Measurements from ENCODE around the gene MRPS27.

DNA sequence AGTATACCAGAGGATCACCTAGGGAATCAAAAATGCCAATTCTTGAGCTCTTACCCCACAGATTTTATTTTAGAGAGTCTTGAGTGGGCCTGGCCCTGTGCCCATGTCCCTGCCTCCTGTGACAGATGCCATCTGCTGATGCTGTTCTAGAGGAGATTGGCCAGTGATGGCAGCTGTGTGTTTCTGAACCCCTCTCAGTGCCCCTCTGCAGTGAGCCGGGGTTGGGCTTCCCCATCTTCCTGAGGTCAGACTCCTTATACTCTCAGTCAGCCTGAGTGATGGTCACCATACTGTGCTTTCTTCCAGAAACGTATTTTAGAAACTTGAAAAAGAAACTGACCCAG is 6.2 kb upstream of the MRPS27 start:
- TF ChIP-seq, protein P1, sequence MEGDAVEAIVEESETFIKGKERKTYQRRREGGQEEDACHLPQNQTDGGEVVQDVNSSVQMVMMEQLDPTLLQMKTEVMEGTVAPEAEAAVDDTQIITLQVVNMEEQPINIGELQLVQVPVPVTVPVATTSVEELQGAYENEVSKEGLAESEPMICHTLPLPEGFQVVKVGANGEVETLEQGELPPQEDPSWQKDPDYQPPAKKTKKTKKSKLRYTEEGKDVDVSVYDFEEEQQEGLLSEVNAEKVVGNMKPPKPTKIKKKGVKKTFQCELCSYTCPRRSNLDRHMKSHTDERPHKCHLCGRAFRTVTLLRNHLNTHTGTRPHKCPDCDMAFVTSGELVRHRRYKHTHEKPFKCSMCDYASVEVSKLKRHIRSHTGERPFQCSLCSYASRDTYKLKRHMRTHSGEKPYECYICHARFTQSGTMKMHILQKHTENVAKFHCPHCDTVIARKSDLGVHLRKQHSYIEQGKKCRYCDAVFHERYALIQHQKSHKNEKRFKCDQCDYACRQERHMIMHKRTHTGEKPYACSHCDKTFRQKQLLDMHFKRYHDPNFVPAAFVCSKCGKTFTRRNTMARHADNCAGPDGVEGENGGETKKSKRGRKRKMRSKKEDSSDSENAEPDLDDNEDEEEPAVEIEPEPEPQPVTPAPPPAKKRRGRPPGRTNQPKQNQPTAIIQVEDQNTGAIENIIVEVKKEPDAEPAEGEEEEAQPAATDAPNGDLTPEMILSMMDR (IDR thresholded peaks at IDR 0.05): no peak
- TF ChIP-seq EP300 (IDR thresholded peaks at IDR 0.05): no peak
- TF ChIP-seq POLR2AphosphoS5 (IDR thresholded peaks at IDR 0.05): no peak
- no peak for TF ChIP-seq POLR2A (IDR thresholded peaks at IDR 0.05)
